PC-9 (cell line): ENCODE measurements around the gene CNTNAP2. TPM values are rescaled to one million over a fixed set of nuclear protein-coding genes. Genes with fewer than 3 reads are reported as not detected.

Experiments
- BruUV-seq: library from RNA; stranded (reverse); fragments of 400-500 nt; replicated peaks from 2 replicates; lab custom pipeline; 2021; lab: Mats Ljungman, UMichigan
- CTCF ChIA-PET: fragments of 300-600 bp; sonication (Branson Sonifier 250); formaldehyde crosslinking; loops from one replicate; lab custom pipeline; 2022; ENCODE audit warnings: antibody characterized with exemption; lab: Charles Lee
- POLR2A ChIA-PET: fragments of 300-600 bp; sonication (Branson Sonifier 250); formaldehyde crosslinking; loops from one replicate; lab custom pipeline; 2022; ENCODE audit warnings: antibody characterized with exemption; ENCODE audit not compliant: unreplicated experiment; lab: Charles Lee
- DNase-seq, 2 experiments: peaks; one replicate each; pipeline versions ENCODE4 v3.0.0 to v3.0.0-alpha.2; 2015 to 2022; ENCODE audit warnings: mixed read lengths in 1 of 2
- H2AFZ ChIP-seq: fragments of 200-600 bp; sonication (generic); 2 replicates; pipeline ENCODE4 v1.8.1; 2017; ENCODE audit warnings: antibody characterized with exemption
- H3F3A ChIP-seq: fragments of 200-600 bp; sonication (generic); 2 replicates; pipeline ENCODE4 v1.8.1; 2017; ENCODE audit warnings: antibody characterized with exemption, mild to moderate bottlenecking, low read depth; ENCODE audit not compliant: insufficient read depth
- H3K27ac ChIP-seq: fragments of 200-600 bp; sonication (generic); 2 replicates; pipeline ENCODE4 v1.6.1; 2016; ENCODE audit warnings: mixed run types
- H3K27me3 ChIP-seq: fragments of 200-600 bp; sonication (generic); 2 replicates; pipeline ENCODE4 v1.6.1; 2016; ENCODE audit warnings: low read depth, mixed run types; ENCODE audit not compliant: insufficient read depth
- H3K36me3 ChIP-seq: fragments of 200-600 bp; sonication (generic); 2 replicates; pipeline ENCODE4 v1.6.1; 2016; ENCODE audit warnings: low read depth, mixed run types
- H3K4me1 ChIP-seq: fragments of 200-600 bp; sonication (generic); replicated peaks from 2 replicates; pipeline ENCODE4 v1.6.1; 2016; ENCODE audit warnings: mixed run types; ENCODE audit not compliant: insufficient read depth
- H3K4me2 ChIP-seq: fragments of 200-600 bp; sonication (generic); 2 replicates; pipeline ENCODE4 v1.6.1; 2017; ENCODE audit warnings: mixed run types
- H3K4me3 ChIP-seq: fragments of 200-600 bp; sonication (generic); 2 replicates; pipeline ENCODE4 v1.6.1; 2016; ENCODE audit warnings: mixed run types
- H3K79me2 ChIP-seq: fragments of 200-600 bp; sonication (generic); 2 replicates; pipeline ENCODE4 v1.6.1; 2017; ENCODE audit warnings: low read depth, mixed run types
- H3K9me2 ChIP-seq: fragments of 200-600 bp; sonication (generic); 2 replicates; pipeline ENCODE4 v1.8.1; 2017; ENCODE audit warnings: mild to moderate bottlenecking; ENCODE audit not compliant: insufficient read depth
- H3K9me3 ChIP-seq: fragments of 200-600 bp; sonication (generic); 2 replicates; pipeline ENCODE4 v1.8.1; 2016; ENCODE audit warnings: low read depth; ENCODE audit not compliant: insufficient read depth
- H4K20me1 ChIP-seq: fragments of 200-600 bp; sonication (generic); 2 replicates; pipeline ENCODE4 v1.8.1; 2017; ENCODE audit not compliant: insufficient read depth
- EZH2 ChIP-seq: fragments of 200-600 bp; sonication (generic); IDR thresholded peaks from 2 replicates; pipeline ENCODE4 v1.8.0; 2017; ENCODE audit warnings: antibody characterized with exemption, low read depth
- intact Hi-C: fragments of 100-400 bp; cut with micrococcal nuclease; formaldehyde crosslinking; loops from one replicate; pipeline ENCODE4 v1.10.0; 2022; ENCODE audit not compliant: unreplicated experiment
- total RNA-seq: library from RNA; stranded (reverse); gene quantifications from 2 replicates; pipeline ENCODE4 v1.2.3, GENCODE V29; 2021
- TF ChIP-seq, protein P1 (sequence below): fragments of 200-600 bp; sonication (generic); conservative IDR thresholded peaks from 2 replicates; pipeline ENCODE4 v1.6.1; 2017; ENCODE audit warnings: mixed run types, antibody characterized with exemption, mild to moderate bottlenecking, moderate library complexity

CNTNAP2 gene
- total RNA-seq, 1 experiment from 2014 or later = not detected

GRCh38 chr7:148256433-148256832 is 2139.8 kb downstream of the CNTNAP2 start:
- H3F3A ChIP-seq = no peaks in the 10 kb centered on the region
- H4K20me1 ChIP-seq = no peaks in the 10 kb centered on the region
- no peak overlapping the region for H3K27ac ChIP-seq
- intact Hi-C loops = no loop called here
- no peak overlapping the region for H3K4me3 ChIP-seq
- H3K9me3 ChIP-seq = no peaks in the 10 kb centered on the region
- BruUV-seq = no TSS peak
- TF ChIP-seq, protein P1, sequence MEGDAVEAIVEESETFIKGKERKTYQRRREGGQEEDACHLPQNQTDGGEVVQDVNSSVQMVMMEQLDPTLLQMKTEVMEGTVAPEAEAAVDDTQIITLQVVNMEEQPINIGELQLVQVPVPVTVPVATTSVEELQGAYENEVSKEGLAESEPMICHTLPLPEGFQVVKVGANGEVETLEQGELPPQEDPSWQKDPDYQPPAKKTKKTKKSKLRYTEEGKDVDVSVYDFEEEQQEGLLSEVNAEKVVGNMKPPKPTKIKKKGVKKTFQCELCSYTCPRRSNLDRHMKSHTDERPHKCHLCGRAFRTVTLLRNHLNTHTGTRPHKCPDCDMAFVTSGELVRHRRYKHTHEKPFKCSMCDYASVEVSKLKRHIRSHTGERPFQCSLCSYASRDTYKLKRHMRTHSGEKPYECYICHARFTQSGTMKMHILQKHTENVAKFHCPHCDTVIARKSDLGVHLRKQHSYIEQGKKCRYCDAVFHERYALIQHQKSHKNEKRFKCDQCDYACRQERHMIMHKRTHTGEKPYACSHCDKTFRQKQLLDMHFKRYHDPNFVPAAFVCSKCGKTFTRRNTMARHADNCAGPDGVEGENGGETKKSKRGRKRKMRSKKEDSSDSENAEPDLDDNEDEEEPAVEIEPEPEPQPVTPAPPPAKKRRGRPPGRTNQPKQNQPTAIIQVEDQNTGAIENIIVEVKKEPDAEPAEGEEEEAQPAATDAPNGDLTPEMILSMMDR = no peak
- TF ChIP-seq EZH2 = no peak
- peaks cover 39% of the 10 kb centered on the region for H3K27me3 ChIP-seq
- DNase-seq = no peak
- H3K79me2 ChIP-seq = no peaks in the 10 kb centered on the region
- ChIA-PET CTCF (no interaction called here), POLR2A (no interaction called here)
- no peaks in the 10 kb centered on the region for H3K36me3 ChIP-seq
- no peak overlapping the region for H2AFZ ChIP-seq
- no peak overlapping the region for H3K4me2 ChIP-seq
- no peaks in the 10 kb centered on the region for H3K4me1 ChIP-seq
- H3K9me2 ChIP-seq = no peaks in the 10 kb centered on the region

DNA sequence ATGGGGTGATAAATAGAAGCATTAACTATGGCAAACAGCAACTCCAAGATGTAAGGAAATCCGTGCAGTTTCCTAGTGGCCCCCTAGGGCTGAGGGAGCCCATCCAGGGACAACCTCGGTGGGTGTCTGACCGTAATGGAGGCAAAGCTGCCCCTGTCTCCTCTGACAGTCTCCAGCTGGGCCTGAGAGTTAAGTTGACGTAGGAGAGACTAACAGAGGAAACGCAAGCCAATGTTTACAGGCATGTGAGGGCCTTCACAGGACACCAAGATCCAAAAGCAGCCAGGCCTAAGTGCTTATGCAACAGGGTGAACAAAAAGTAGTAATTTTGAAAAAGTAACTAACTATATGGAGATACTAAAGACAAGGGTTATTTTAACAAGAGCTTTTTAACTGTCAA is 2144.0 kb downstream of the CNTNAP2 start:
- CTCF ChIA-PET = no interaction called here
- H3K9me3 ChIP-seq = no peaks in the 10 kb centered on the region
- no peaks in the 10 kb centered on the region for H3K36me3 ChIP-seq
- peaks cover 45% of the 10 kb centered on the region for H3K27me3 ChIP-seq
- TF ChIP-seq, protein P1 = no peak
- no peak for TF ChIP-seq EZH2
- no peaks in the 10 kb centered on the region for H3K9me2 ChIP-seq
- BruUV-seq = no TSS peak
- no peaks in the 10 kb centered on the region for H3F3A ChIP-seq
- H3K4me1 ChIP-seq = no peaks in the 10 kb centered on the region
- H3K4me2 ChIP-seq = no peak overlapping the region
- no peak overlapping the region for H3K27ac ChIP-seq
- H3K4me3 ChIP-seq = no peak overlapping the region
- no peak for DNase-seq
- H4K20me1 ChIP-seq = no peaks in the 10 kb centered on the region
- intact Hi-C loops = loop anchor here (10.0 kb wide), 1 partner anchor 1016 kb away; no protein-coding TSS in a partner anchor
- H3K79me2 ChIP-seq = no peaks in the 10 kb centered on the region
- POLR2A ChIA-PET = no interaction called here
- no peak overlapping the region for H2AFZ ChIP-seq

GRCh38 chr7:148261523-148261922 is 2144.9 kb downstream of the CNTNAP2 start:
- no peaks in the 10 kb centered on the region for H3K36me3 ChIP-seq
- BruUV-seq = no TSS peak
- intact Hi-C loops = loop anchor here (10.0 kb wide), 1 partner anchor 1017 kb away; no protein-coding TSS in a partner anchor
- no peak for TF ChIP-seq EZH2
- TF ChIP-seq, protein P1 = no peak
- H3K9me3 ChIP-seq = no peaks in the 10 kb centered on the region
- no peaks in the 10 kb centered on the region for H4K20me1 ChIP-seq
- no peak overlapping the region for H3K27ac ChIP-seq
- H3K9me2 ChIP-seq = no peaks in the 10 kb centered on the region
- H3K4me3 ChIP-seq = no peak overlapping the region
- H3K27me3 ChIP-seq = peaks cover 44% of the 10 kb centered on the region
- no peak overlapping the region for H2AFZ ChIP-seq
- no peak for DNase-seq
- no peak overlapping the region for H3K4me2 ChIP-seq
- no peaks in the 10 kb centered on the region for H3K4me1 ChIP-seq
- no peaks in the 10 kb centered on the region for H3F3A ChIP-seq
- POLR2A ChIA-PET = no interaction called here
- H3K79me2 ChIP-seq = no peaks in the 10 kb centered on the region
- CTCF ChIA-PET = no interaction called here
